Forelimb muscle (tissue), 1 donor: ENCODE measurements around the gene GPHN. TPM values are rescaled to one million over a fixed set of nuclear protein-coding genes. Genes with fewer than 3 reads are reported as not detected.

Source experiments
- DNase-seq: peaks from one replicate; pipeline ENCODE4 v3.0.0-alpha.2; 2013; ENCODE audit warnings: low read depth
- polyA plus RNA-seq: library from polyadenylated mRNA; unstranded; fragments of 120-200 nt; gene quantifications from one replicate; pipeline ENCODE4 v1.2.1, GENCODE V29; 2013; ENCODE audit not compliant: insufficient read length

The GPHN gene
- polyA plus RNA-seq, 1 donor, result 13.0 TPM

DNA sequence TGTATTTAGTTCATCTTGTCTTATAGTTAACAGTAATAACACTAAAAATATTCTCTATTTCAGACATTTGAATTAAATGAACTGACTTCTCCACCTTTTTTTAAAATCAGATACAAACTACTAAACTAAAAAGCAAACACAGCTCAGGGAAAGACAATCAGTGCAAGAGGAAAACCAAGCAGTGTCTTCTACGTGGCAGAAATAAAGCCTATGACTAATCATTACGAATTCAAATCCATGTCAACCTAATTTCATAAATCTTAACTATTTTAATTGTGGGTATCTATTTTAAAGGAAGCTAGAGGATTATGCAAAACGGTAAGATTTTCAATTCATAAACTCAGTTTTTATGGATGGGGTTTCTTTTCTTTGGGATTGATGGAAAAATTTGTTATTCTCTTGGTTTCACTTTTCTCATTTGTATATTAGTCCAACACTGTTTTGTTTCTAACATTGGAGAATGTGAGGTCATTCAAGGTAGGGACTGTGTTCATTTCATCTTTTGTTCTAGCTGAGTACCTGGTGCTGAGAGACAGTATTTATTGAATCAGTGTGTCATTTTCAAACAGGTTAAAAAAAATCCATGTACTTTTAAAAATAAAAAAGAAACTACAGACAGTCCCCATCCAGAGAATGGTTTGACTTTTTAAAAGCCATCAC lies 720.5 kb downstream of the GPHN start:
- DNase-seq, result no peak

Other genes with a start within 250 kb of the GPHN start
- gene CCDC196, start 21.8 kb upstream of the GPHN start, polyA plus RNA-seq, result not detected